ENCODE measurements around the gene FOXP2.
A peak's percentile ranks its signal among the peaks of the same experiment; 100 is the strongest.

The FOXP2 gene

GRCh38 chr7:114460021-114460420 is 45.4 kb downstream of the FOXP2 start:
- no peak overlapping the region for H3K27ac ChIP-seq (ENCODE audit: extremely low read depth, low read depth, low read length)
- CTCF ChIA-PET = interaction anchor here (1.0 kb wide), 1 partner anchor 33 kb away, joined by 3 read pairs; no protein-coding TSS in a partner anchor
- POLR2A ChIA-PET = no interaction called here
- H3K36me3 ChIP-seq (ENCODE audit: control insufficient read depth in 2 of 2, insufficient read depth in 1 of 2, low read length in 2 of 2) = no peaks in the 10 kb centered on the region; a peak in 1 of 3 replicates
- no peak overlapping the region for H3K4me3 ChIP-seq (ENCODE audit: low read depth, low read length)
- H3K9me3 ChIP-seq (ENCODE audit: control insufficient read depth, insufficient read depth, low read depth, low read length) = no peaks in the 10 kb centered on the region
- no peak for TF ChIP-seq SP2 (tag by site-specific recombination; IDR thresholded peaks at IDR 0.05)
- TF ChIP-seq ZNF664 (tag by site-specific recombination; IDR thresholded peaks at IDR 0.05) = no peak
- TF ChIP-seq KLF9 (tag by site-specific recombination; IDR thresholded peaks at IDR 0.05; ENCODE audit: low read depth) = no peak
- no peak for TF ChIP-seq ZNF629 (tag by site-specific recombination; IDR thresholded peaks at IDR 0.05)
- no peak for TF ChIP-seq ZXDB (tag by site-specific recombination; IDR thresholded peaks at IDR 0.05)
- no peak for TF ChIP-seq ZNF776 (tag by site-specific recombination; IDR thresholded peaks at IDR 0.05; ENCODE audit: borderline replicate concordance)
- no peak for TF ChIP-seq ZNF639 (tag by site-specific recombination; IDR thresholded peaks at IDR 0.05)
- no peak for TF ChIP-seq WT1 (tag by site-specific recombination; IDR thresholded peaks at IDR 0.05)
- H3K4me1 ChIP-seq (ENCODE audit: control insufficient read depth, insufficient read depth, low read length) = 0 out of 2 replicates have a peak, but pooled peaks cover 2% of the 10 kb centered on the region

- TF ChIP-seq KLF7 (tag by site-specific recombination; IDR thresholded peaks at IDR 0.05; ENCODE audit: borderline replicate concordance) = no peak
- no peak for TF ChIP-seq HIC1 (tag by site-specific recombination; IDR thresholded peaks at IDR 0.05)
- no peak for TF ChIP-seq ZNF394 (tag by site-specific recombination; IDR thresholded peaks at IDR 0.05; ENCODE audit: borderline replicate concordance)
- no peak for TF ChIP-seq ZNF274 (IDR thresholded peaks at IDR 0.05; ENCODE audit: low read length)
- no peak for TF ChIP-seq ZNF274 (tag by site-specific recombination; IDR thresholded peaks at IDR 0.05; ENCODE audit: borderline replicate concordance)
- no peak for TF ChIP-seq ZNF549 (tag by site-specific recombination; IDR thresholded peaks at IDR 0.05)
- peak; percentile 45; the same call in 1 of the 2 replicates for TF ChIP-seq BCL6B (tag by site-specific recombination; IDR thresholded peaks at IDR 0.05)
- ChIA-PET POLR2A (no interaction called here), CTCF (no interaction called here)
Observed at GRCh38 chr7:114466917-114467316, 52.3 kb downstream of the FOXP2 start.

GRCh38 chr7:114468844-114469243 is 54.2 kb downstream of the FOXP2 start:
- Histone ChIP-seq H3K9me3 (ENCODE audit: control insufficient read depth, insufficient read depth, low read depth, low read length) (no peaks in the 10 kb centered on the region), H3K27ac (ENCODE audit: extremely low read depth, low read depth, low read length) (no peak overlapping the region), H3K4me3 (ENCODE audit: low read depth, low read length) (no peak overlapping the region), H3K36me3 (ENCODE audit: control insufficient read depth in 2 of 2, insufficient read depth in 1 of 2, low read length in 2 of 2) (no peaks in the 10 kb centered on the region), H3K4me1 (ENCODE audit: control insufficient read depth, insufficient read depth, low read length) (peaks cover 11% of the 10 kb centered on the region)
- CTCF ChIA-PET = no interaction called here
- POLR2A ChIA-PET = no interaction called here
- TF ChIP-seq ZNF488 (tag by site-specific recombination; IDR thresholded peaks at IDR 0.05) = no peak
- no peak for TF ChIP-seq ZNF660 (tag by site-specific recombination; IDR thresholded peaks at IDR 0.05)
- no peak for TF ChIP-seq ZNF423 (tag by site-specific recombination; IDR thresholded peaks at IDR 0.05)
- TF ChIP-seq ZBTB10 (tag by site-specific recombination; IDR thresholded peaks at IDR 0.05) = no peak
- TF ChIP-seq ZNF692 (tag by site-specific recombination; IDR thresholded peaks at IDR 0.05) = no peak
- no peak for TF ChIP-seq FEZF1 (tag by site-specific recombination; IDR thresholded peaks at IDR 0.05)
- TF ChIP-seq ZNF600 (tag by site-specific recombination; IDR thresholded peaks at IDR 0.05) = no peak
- TF ChIP-seq ZNF202 (tag by site-specific recombination; IDR thresholded peaks at IDR 0.05; ENCODE audit: borderline replicate concordance) = no peak

More at GRCh38 chr7:114466917-114467316, 52.3 kb downstream of the FOXP2 start:
- no peak overlapping the region for H3K4me3 ChIP-seq (ENCODE audit: low read depth, low read length)
- peaks cover 11% of the 10 kb centered on the region for H3K4me1 ChIP-seq (ENCODE audit: control insufficient read depth, insufficient read depth, low read length)
- no peak overlapping the region for H3K27ac ChIP-seq (ENCODE audit: extremely low read depth, low read depth, low read length)
- no peaks in the 10 kb centered on the region; a peak in 1 of 3 replicates for H3K36me3 ChIP-seq (ENCODE audit: control insufficient read depth in 2 of 2, insufficient read depth in 1 of 2, low read length in 2 of 2)
- H3K9me3 ChIP-seq (ENCODE audit: control insufficient read depth, insufficient read depth, low read depth, low read length) = no peaks in the 10 kb centered on the region

All from HEK293 (cell line).